NCI-H1417 (cell line): ENCODE measurements around the gene TRMU.
"Not testable (repeated sequence)": the region's sequence is repeated elsewhere in the genome, so short reads cannot be mapped to it uniquely, and the experiment has no call there.

Source experiments
- DNase-seq, 3 experiments: peaks; one replicate each; lab custom pipeline; 2025; lab: John Stamatoyannopoulos, UW

The TRMU gene

DNA sequence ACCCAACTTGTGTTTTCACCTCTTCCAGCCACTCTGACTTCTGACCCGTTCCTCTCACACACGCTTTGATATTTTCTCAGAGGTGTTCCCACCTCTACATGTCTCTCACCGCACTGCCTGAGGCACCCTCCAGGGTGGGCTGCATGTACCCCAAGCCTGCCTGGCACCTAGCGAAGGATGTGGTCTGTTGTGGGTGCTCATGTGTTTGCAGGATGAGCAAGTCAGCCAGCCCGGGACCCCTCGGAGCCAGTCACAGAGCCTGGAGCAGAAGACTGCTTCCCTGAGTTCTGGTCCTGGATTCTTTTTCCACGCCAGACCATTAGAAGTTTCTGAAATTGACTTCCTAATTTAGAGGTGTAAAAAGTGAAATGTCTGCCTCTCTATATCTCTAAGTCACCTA is 35.0 kb upstream of the TRMU start:
- DNase-seq, result no peak

GRCh38 chr22:46303347-46303965 is 32.1 kb upstream of the TRMU start:
- DNase-seq, result no peak

- DNase-seq, result no peak
Measured at GRCh38 chr22:46308283-46308988, 27.1 kb upstream of the TRMU start.

GRCh38 chr22:46309526-46310085 is 25.9 kb upstream of the TRMU start:
- DNase-seq, result no peak

GRCh38 chr22:46312056-46312455 is 23.5 kb upstream of the TRMU start:
- DNase-seq, result no peak

DNA sequence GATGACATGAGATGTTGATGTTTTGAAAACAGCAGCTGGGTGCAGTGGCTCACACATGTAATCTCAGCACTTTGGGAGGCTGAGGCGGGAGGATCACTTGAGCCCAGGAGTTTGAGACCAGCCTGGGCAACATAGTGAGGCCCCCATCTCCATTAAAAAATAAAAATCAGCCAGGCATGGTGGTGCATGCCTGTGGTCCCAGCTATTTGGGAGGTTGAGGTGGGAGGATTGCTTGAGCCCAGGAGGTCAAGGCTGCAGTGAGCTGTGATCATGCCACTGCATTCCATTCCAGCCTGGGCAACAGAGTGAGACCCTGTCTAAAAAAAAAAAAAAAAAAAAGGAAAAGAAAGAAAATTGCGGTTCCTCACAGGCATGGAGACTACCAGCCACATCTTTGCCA is 22.7 kb upstream of the TRMU start:
- DNase-seq, result not testable (repeated sequence)

DNA sequence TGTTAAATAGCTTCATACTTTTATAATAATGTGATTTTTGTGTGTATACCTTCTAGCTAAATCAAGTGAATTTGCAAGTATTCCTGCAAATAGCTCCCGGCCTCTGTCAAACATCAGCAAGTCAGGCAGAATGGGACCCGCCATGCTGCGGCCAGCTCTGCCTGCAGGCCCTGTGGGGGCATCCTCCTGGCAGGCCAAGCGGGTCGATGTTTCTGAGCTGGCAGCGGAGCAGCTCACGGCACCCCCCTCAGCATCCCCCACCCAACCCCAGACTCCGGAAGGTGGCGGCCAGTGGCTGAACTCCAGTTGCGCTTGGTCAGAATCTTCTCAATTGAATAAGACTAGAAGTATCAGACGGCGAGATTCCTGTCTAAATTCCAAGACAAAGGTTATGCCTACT is 19.5 kb upstream of the TRMU start:
- DNase-seq, result no peak

DNA sequence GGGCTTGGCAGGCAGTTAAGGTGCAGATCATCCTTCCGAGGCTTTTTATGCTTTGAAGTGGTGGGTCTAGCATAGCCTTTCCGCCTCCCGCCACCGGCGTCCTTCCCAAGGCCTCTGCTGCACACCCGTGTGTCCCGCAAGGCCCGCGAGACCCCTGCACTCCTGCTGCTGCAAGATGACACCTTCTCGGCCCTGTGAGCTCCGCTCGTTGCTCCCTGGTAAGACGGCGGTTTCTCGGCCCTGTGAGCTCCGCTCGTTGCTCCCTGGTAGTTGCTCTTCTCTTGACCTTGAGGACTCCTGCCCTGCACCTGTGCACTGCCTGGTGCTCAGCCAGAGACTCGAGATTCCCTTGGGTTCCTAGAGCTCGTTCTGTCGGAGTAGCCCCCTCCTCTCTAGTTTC is 17.9 kb upstream of the TRMU start:
- DNase-seq, result no peak

DNA sequence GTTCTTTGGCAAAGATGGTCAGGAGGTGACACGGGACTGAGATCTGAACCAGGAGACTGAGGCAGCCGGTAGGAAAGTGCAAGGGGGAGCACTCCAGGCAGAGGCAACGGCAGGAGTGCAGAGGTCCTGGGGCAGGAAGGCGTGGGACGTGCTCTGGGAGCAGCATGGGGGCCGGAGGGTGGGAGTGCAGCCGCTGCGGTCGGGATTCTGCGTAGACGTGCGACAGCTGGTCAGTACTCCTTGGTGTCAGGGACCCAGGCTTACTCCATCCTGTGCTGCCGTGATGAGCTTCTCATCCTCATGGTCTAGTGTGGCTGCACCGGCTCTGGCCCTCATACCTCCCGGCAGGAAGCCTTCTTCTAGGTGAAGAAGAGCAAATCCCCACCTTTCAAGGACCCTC is 16.9 kb upstream of the TRMU start:
- DNase-seq, result no peak

DNA sequence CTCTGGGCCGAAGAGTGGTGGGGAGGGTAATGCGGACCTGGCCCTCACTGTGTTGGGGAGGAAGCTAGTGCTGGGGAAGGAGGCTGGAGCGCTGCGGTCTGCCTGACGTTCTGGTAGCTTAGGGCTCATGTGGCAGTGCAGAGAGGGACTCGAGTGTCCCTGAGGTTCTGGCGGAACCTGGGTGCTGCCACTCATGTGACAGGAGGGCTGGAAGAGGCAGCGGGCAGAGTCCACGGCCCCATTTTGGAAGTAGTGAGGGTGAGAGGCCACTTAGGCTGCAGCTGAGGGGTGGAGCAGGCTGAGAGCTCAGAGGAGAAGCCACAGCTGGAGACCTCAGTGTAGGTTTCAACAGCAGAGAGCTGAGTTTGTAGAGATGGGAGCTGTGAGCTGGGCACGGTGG is 16.2 kb upstream of the TRMU start:
- DNase-seq, result no peak

DNA sequence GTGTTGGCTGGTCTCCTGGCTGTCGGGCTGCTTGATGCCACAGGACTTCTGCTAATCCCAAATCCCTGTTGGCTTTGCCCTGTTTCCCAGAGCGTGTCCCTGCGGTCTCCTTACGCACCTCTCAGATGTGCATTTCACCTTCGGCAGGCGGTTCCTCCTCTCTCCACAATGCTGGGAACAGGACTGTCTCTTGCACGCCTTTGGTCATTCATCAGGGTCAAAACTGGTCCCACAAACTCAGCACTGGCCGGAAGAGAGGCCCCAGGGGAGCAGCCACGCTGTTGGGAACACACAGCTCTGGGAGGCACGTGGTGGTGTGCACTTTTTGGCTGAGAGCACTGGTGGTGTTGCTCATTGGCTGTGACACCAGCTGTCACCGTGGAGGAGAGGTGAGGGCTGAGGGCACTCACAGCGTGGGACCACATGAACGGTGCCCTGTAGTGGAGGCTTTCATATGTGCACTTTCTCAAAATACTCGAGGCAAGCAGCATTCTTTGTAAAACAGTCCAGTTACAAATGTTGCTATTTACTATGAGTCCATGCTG is 15.3 kb upstream of the TRMU start:
- no peak for DNase-seq

DNA sequence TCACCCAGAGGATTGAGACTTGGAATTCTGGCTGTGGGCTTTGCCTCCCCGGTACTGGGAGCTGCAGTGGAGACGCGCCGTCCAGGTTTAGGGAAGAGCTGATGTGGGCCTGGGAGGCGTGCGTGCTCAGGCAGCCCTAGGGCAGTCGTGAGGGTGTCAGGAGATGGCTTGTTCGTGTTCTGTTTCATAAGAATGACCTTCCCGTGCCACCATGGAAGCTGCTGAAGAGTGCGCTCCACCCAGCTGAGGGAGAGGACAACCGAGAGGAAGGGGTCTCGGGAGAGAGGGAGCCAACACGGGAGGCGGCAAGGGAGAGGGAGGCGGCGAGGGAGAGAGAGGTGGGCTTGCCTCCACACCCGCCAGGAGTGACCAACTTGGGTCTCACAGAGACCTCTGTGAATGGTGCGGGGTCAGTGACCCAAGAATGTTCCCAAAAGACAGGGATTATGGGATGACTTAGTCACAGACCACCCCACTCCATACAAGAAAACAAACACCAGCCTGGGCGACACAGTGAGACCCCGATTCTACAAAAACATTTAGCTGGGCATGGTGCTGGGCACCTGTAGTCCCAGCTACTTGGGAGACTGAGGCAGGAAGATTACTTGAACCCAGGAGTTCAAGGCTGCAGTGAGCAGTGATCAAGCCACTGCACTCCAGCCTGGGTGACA is 14.7 kb upstream of the TRMU start:
- DNase-seq, result no peak

DNA sequence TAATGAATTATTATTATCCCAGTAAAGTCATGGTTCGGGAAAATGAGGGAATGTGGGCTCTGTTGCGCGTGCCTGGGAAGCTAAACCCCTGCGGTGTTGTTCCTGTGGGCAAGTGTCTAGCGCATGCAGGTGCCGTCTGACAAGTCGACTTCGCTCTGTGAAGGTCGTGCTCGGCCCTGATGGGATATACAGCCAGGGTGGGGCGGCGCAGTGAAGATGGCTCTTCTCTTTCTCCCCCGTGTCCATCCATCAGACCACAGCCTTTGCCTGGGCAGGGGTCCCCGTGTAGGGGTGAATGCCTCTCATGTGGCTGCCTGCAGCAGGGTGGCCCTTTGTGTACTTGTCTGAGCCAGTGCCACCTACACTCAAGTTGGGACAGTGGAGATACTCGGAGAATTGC is 12.8 kb upstream of the TRMU start:
- DNase-seq, result no peak

DNA sequence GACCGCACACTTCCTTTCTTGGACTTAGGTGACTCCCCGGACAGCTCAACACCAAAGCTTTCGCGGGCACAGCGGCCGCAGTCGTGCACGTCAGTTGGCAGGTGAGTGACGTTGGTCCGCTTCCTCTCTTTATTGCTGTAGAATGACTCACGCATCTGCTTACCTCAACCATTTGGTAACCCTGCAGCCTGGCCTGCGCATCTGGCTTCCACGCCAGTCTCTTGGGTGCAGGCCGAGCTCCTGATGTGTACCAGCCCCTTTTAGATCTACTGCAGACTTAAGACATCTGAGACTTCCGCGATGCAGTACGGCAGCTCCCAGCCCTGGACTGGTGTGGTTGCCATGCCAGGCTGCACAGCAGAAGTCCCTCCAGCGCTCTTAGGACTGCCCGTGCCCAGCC is 12.4 kb upstream of the TRMU start:
- DNase-seq, result no peak

DNA sequence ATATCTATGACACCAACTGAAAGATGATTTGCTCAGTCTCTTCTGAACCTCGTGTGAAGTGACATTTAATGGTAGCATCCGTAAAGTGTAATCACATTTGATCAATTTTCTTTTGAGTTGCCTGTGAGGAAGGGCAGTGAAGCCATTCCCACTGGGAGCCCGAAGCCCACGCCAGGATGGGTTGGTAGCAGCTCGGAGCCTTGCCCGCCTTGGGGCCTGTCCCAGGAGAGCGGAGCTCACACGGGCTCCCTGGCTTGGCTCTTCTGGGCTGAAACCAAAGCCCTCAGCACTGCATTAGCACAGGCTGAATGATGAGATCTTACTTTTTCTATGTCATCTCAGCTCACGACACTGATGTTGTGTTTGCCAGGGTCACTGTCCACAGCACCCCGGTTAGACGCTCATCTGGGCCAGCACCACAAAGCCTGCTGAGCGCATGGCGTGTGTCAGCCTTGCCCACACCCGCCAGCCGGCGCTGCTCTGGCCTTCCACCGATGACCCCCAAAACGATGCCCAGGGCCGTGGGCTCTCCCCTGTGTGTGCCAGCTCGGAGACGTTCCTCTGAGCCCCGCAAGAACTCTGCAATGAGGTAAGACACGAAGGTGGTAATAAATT is 9.3 kb upstream of the TRMU start:
- DNase-seq, result no peak

DNA sequence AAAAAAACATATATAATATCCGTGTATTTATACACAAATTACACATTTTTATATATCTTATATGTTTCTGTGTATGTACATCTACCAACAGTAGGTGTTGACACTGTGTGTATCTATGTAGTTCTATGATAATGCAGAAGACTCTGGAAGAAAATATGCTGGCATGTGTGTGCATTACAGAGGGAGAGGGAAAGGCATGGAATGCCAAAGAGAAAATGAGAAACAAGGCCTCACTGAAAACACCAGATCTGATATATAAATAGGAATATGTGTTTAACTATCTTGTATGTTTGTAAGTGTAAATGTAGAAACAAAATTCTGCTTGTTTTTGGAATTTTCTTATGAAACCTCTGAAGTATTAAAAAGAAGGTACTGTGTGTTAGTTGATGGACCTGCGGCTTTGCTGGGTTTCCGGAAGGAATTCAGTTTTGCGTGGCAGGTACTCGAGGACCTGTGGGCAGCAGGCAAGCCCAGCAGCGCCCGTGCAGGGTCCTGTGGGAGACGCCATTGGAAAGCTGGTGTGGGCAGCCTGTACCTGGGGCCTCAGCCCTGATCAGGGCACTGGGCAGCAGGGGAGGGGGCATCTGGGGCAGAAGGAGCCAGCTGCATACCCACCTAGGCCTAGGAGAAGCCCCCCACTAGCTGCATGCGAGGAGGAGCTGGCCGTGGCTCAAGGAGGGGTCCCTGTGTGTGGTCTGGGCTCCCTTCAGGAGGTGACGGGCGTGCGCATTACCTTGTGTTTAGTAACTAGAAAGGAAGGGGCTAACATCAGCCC is 7.6 kb upstream of the TRMU start:
- no peak for DNase-seq

- DNase-seq, result no peak
Measured at GRCh38 chr22:46328797-46329196, 6.7 kb upstream of the TRMU start.

GRCh38 chr22:46329616-46330015 is 5.9 kb upstream of the TRMU start:
- no peak for DNase-seq

- no peak for DNase-seq
Measured at GRCh38 chr22:46330426-46330825, 5.1 kb upstream of the TRMU start.

- no peak for DNase-seq
Measured at GRCh38 chr22:46331496-46331895, 4.0 kb upstream of the TRMU start.
